GM18870 (cell line): ENCODE results near the gene SELENOM.
"Not testable (repeated sequence)": the region's sequence is repeated elsewhere in the genome, so short reads cannot be mapped to it uniquely, and the experiment has no call there.

Source experiments
- ATAC-seq: cut with Tn5 transposase; IDR thresholded peaks from one replicate; pipeline ENCODE4 v1.9.1; 2021; ENCODE audit warnings: moderate library complexity; ENCODE audit not compliant: unreplicated experiment

Gene SELENOM

GRCh38 chr22:31080848-31081649 is 26.3 kb downstream of the SELENOM start, which contains the start of gene SMTN:
Gene SMTN (plus strand): TSS chr22:31081318. CDS start chr22:31083259, 1,941 bp downstream.
- ATAC-seq: peak; percentile 53

GRCh38 chr22:31080164-31080847 is 27.1 kb downstream of the SELENOM start:
- no peak for ATAC-seq

DNA sequence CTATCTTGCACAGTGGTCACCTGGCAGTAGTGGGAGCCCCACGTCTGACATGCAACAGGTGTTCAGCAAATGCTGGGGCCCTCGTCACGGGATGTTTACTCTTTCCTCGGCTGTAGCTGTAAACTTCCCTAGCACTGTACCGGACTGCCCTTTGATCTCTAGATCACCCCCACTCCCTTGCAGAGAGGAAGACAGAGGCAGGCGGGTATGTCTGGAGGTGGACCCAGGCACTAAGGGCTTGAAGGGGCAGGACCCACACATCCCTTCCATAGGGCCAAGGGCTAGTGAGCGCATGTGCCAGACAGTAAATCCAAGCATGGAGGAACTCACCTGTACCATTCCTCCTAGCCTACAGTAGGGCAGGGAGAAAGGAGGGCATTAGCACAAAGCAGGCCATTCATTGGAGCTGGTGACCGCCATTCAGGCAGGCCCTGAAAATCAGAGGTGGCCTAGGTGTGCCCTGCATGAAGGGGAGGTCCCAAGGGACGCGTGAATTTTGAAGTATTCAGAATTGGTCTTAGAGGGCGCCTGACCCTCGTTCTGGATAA is 28.2 kb downstream of the SELENOM start:
- ATAC-seq: no peak

- ATAC-seq: not testable (repeated sequence)
Observed at GRCh38 chr22:31078389-31078788, 29.0 kb downstream of the SELENOM start.

GRCh38 chr22:31077681-31078080 is 29.7 kb downstream of the SELENOM start:
- ATAC-seq: no peak

GRCh38 chr22:31075961-31076360 is 31.4 kb downstream of the SELENOM start:
- ATAC-seq: no peak

DNA sequence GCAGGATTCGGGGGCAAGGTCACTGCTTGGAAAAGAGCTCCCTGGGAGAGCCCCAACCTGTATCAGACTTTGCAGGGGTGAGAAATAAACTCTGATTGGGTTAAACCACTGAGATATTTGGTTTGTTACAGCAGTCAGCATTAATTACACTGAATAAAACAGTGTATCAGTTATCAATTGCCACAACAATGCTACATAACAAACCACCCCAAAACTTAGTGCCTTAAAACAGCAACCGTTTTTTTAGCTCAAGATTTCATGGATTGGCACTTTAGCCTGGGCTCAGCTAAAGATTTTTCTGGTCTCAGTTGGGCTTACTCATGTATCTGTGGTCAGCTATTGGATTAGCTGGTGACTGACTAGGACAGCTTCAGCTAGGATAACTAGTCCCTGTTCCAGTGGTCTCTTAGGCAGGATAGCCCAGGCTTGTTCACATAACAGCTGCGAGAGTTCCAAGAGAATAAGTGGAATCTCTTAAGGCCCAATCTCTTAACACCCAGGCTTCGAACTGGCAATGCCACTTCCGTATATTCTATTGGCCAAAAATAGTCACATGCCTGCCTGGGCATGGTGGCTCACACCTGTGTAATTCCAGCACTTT is 33.7 kb downstream of the SELENOM start:
- ATAC-seq: not testable (repeated sequence)

DNA sequence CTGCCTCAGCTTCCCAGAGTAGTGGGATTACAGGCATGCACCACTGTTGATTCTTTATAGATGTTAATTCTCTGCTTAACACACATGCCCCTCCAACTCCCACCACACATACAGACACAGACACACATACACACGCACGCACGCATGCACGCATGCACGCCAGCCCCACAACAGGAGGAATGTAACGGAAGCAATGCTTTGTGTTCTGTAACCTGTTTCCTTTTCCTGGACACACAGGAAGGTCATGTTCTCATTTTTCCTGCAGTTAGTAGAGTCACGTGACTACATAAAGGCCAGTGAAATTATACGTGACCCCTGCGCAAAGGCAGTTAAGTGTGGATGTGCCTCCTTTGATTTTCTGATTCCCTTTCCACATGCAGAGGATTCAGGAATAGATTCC is 34.2 kb downstream of the SELENOM start:
- ATAC-seq: not testable (repeated sequence)

DNA sequence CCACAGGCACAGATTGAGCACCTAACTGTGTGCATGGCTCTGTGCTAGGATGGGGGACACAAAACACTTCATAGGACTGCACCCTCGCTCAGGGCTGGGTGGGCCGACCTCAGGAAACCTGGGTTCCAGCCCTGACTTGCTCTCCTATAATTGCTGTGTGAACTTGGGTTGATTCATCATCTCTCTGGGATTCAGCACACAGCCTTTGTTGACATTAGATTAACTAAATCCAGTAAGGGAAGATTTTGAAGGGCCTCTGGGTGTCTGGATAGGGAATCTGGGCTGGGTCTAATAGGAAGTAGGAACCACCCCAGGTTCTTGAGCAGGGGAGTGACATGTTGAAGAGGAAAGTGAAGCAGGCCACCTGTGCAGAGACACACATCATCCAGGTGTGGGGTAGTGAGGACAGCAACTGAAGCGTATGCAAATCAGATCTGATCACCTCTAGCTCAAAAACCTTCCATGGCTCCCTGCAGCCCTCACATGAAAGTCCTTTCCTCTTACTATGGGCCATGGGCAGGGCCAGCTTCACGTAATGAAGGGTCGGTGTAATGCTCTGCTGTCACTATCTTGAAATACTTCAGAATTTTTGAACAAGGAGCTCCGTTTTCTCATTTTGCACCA is 37.6 kb downstream of the SELENOM start:
- ATAC-seq: not testable (repeated sequence)

GRCh38 chr22:31068970-31069369 is 38.4 kb downstream of the SELENOM start:
- ATAC-seq: no peak

- ATAC-seq: no peak
Observed at GRCh38 chr22:31064369-31064768, 43.0 kb downstream of the SELENOM start.

GRCh38 chr22:31062566-31063230 is 44.7 kb downstream of the SELENOM start:
- ATAC-seq: no peak

- not testable (repeated sequence) for ATAC-seq
Observed at GRCh38 chr22:31059663-31060062, 47.7 kb downstream of the SELENOM start.

- no peak for ATAC-seq
Observed at GRCh38 chr22:31056986-31057599, 50.3 kb downstream of the SELENOM start.

- ATAC-seq: no peak
Observed at GRCh38 chr22:31055635-31056159, 51.7 kb downstream of the SELENOM start.

DNA sequence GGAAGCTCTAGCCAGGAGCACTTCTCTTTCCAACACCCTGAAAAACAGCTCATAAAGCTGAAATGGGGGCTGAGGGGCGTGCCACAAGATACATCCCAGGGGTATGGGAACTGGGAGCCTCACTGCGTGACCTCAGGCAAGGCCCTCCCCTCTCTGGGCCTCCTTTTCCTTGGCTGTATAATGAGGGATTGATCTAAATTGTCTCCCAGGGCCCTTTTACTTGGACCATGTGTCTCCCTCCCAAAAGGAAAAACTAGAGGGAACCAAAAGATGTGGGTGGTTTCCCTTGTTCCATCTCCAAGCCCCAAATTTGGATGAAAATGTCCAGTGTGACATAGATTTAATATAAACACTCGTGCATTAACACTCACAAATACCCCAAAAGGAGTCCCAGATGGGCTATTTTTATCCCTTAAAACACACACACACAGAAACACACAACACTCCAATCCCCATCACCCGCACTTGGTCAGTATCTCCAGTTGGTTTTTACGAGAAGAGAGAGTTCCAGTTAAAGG is 52.2 kb downstream of the SELENOM start:
- ATAC-seq: no peak
